ENCODE measurements around the gene NOMO2. TPM values are rescaled to one million over a fixed set of nuclear protein-coding genes. Genes with fewer than 3 reads are reported as not detected.
A peak's percentile ranks its signal among the peaks of the same experiment; 100 is the strongest.
"Not testable (repeated sequence)": the region's sequence is repeated elsewhere in the genome, so short reads cannot be mapped to it uniquely, and the experiment has no call there.

The NOMO2 gene
- total RNA-seq, 1 experiment from 2014 or later: 110 TPM

- H3K9me2 ChIP-seq (ENCODE audit: insufficient read depth); H3K79me2 ChIP-seq (ENCODE audit: insufficient read depth, low read length); DNase-seq (ENCODE audit: low read depth, low spot score); H3K4me2 ChIP-seq (ENCODE audit: low read length); H3K4me1 ChIP-seq (ENCODE audit: control insufficient read depth in 1 of 2, insufficient read depth in 2 of 2, low read length in 2 of 2); POLR2A ChIA-PET; H2AFZ ChIP-seq (ENCODE audit: low read depth, low read length, poor library complexity, severe bottlenecking); H3K27me3 ChIP-seq (ENCODE audit: insufficient read depth, low read length); H4K20me1 ChIP-seq (ENCODE audit: insufficient read depth); CTCF ChIA-PET; H3K27ac ChIP-seq (ENCODE audit: low read depth, low read length); H3K9me3 ChIP-seq (ENCODE audit: control insufficient read depth in 1 of 2, insufficient read depth in 1 of 2, low read depth in 1 of 2, low read length in 2 of 2); H3K36me3 ChIP-seq (ENCODE audit: control insufficient read depth in 1 of 2, insufficient read depth in 2 of 2, low read length in 2 of 2); ATAC-seq; H3K9ac ChIP-seq (ENCODE audit: low read length); intact Hi-C loops (cut with micrococcal nuclease); H3K4me3 ChIP-seq (replicated peaks in 1 of 2; ENCODE audit: low read depth in 1 of 2, low read length in 2 of 2); RAD21 ChIA-PET (ENCODE audit: low non-redundant PET in 1 of 2, low total read pairs in 2 of 2, uncharacterized antibody in 2 of 2, unreplicated experiment in 2 of 2); BruUV-seq (replicated peaks): not testable (repeated sequence)
These were observed 31.6 kb downstream of the NOMO2 start for GRCh38 chr16:18530329-18530728.

GRCh38 chr16:18526547-18526946 lies 35.4 kb downstream of the NOMO2 start:
- RAD21 ChIA-PET (ENCODE audit: low non-redundant PET in 1 of 2, low total read pairs in 2 of 2, uncharacterized antibody in 2 of 2, unreplicated experiment in 2 of 2); H3K4me2 ChIP-seq (ENCODE audit: low read length); intact Hi-C loops (cut with micrococcal nuclease); H3K4me1 ChIP-seq (ENCODE audit: control insufficient read depth in 1 of 2, insufficient read depth in 2 of 2, low read length in 2 of 2); H3K9ac ChIP-seq (ENCODE audit: low read length); ATAC-seq; H4K20me1 ChIP-seq (ENCODE audit: insufficient read depth); H3K36me3 ChIP-seq (ENCODE audit: control insufficient read depth in 1 of 2, insufficient read depth in 2 of 2, low read length in 2 of 2); H3K27ac ChIP-seq (ENCODE audit: low read depth, low read length); H2AFZ ChIP-seq (ENCODE audit: low read depth, low read length, poor library complexity, severe bottlenecking); H3K4me3 ChIP-seq (replicated peaks in 1 of 2; ENCODE audit: low read depth in 1 of 2, low read length in 2 of 2); DNase-seq (ENCODE audit: low read depth, low spot score); H3K79me2 ChIP-seq (ENCODE audit: insufficient read depth, low read length); H3K9me2 ChIP-seq (ENCODE audit: insufficient read depth); POLR2A ChIA-PET; CTCF ChIA-PET; H3K9me3 ChIP-seq (ENCODE audit: control insufficient read depth in 1 of 2, insufficient read depth in 1 of 2, low read depth in 1 of 2, low read length in 2 of 2); H3K27me3 ChIP-seq (ENCODE audit: insufficient read depth, low read length); BruUV-seq (replicated peaks): not testable (repeated sequence)

- H2AFZ ChIP-seq (ENCODE audit: low read depth, low read length, poor library complexity, severe bottlenecking); BruUV-seq (replicated peaks); H3K27me3 ChIP-seq (ENCODE audit: insufficient read depth, low read length): not testable (repeated sequence)
These were observed 35.9 kb downstream of the NOMO2 start for GRCh38 chr16:18525882-18526482.

GRCh38 chr16:18522637-18523036 lies 39.3 kb downstream of the NOMO2 start:
- BruUV-seq (replicated peaks); H3K4me1 ChIP-seq (ENCODE audit: control insufficient read depth in 1 of 2, insufficient read depth in 2 of 2, low read length in 2 of 2); H3K27ac ChIP-seq (ENCODE audit: low read depth, low read length); POLR2A ChIA-PET; H3K9ac ChIP-seq (ENCODE audit: low read length); H3K79me2 ChIP-seq (ENCODE audit: insufficient read depth, low read length); H3K9me2 ChIP-seq (ENCODE audit: insufficient read depth); H3K4me3 ChIP-seq (replicated peaks in 1 of 2; ENCODE audit: low read depth in 1 of 2, low read length in 2 of 2); DNase-seq (ENCODE audit: low read depth, low spot score); intact Hi-C loops (cut with micrococcal nuclease); H3K9me3 ChIP-seq (ENCODE audit: control insufficient read depth in 1 of 2, insufficient read depth in 1 of 2, low read depth in 1 of 2, low read length in 2 of 2); CTCF ChIA-PET; H3K36me3 ChIP-seq (ENCODE audit: control insufficient read depth in 1 of 2, insufficient read depth in 2 of 2, low read length in 2 of 2); H3K27me3 ChIP-seq (ENCODE audit: insufficient read depth, low read length); H4K20me1 ChIP-seq (ENCODE audit: insufficient read depth); H2AFZ ChIP-seq (ENCODE audit: low read depth, low read length, poor library complexity, severe bottlenecking); H3K4me2 ChIP-seq (ENCODE audit: low read length); RAD21 ChIA-PET (ENCODE audit: low non-redundant PET in 1 of 2, low total read pairs in 2 of 2, uncharacterized antibody in 2 of 2, unreplicated experiment in 2 of 2): not testable (repeated sequence)
- ATAC-seq: peak; percentile 67

More at GRCh38 chr16:18525882-18526482, 35.9 kb downstream of the NOMO2 start:
- H3K27ac ChIP-seq (ENCODE audit: low read depth, low read length); ATAC-seq; H3K4me2 ChIP-seq (ENCODE audit: low read length); H3K4me1 ChIP-seq (ENCODE audit: control insufficient read depth in 1 of 2, insufficient read depth in 2 of 2, low read length in 2 of 2); intact Hi-C loops (cut with micrococcal nuclease); DNase-seq (ENCODE audit: low read depth, low spot score); H3K9ac ChIP-seq (ENCODE audit: low read length); H4K20me1 ChIP-seq (ENCODE audit: insufficient read depth); H3K9me3 ChIP-seq (ENCODE audit: control insufficient read depth in 1 of 2, insufficient read depth in 1 of 2, low read depth in 1 of 2, low read length in 2 of 2); POLR2A ChIA-PET; H3K36me3 ChIP-seq (ENCODE audit: control insufficient read depth in 1 of 2, insufficient read depth in 2 of 2, low read length in 2 of 2); CTCF ChIA-PET; H3K9me2 ChIP-seq (ENCODE audit: insufficient read depth); H3K79me2 ChIP-seq (ENCODE audit: insufficient read depth, low read length); H3K4me3 ChIP-seq (replicated peaks in 1 of 2; ENCODE audit: low read depth in 1 of 2, low read length in 2 of 2); RAD21 ChIA-PET (ENCODE audit: low non-redundant PET in 1 of 2, low total read pairs in 2 of 2, uncharacterized antibody in 2 of 2, unreplicated experiment in 2 of 2): not testable (repeated sequence)

Measured in HCT116 (cell line).